ENCODE measurements around the gene LIG3. TPM values are rescaled to one million over a fixed set of nuclear protein-coding genes. Genes with fewer than 3 reads are reported as not detected.

LIG3 gene
- polyA plus RNA-seq, 1 of the 3 experiments (the other 2 are of a cell fraction) = 25.7 TPM

GRCh38 chr17:34997355-34997862, 17.1 kb downstream of the LIG3 start:
- DNase-seq = no peak

More at GRCh38 chr17:34997355-34997862, 17.1 kb downstream of the LIG3 start:
- no peaks in the 10 kb centered on the region for H3K9me2 ChIP-seq
- no peaks in the 10 kb centered on the region for H4K20me1 ChIP-seq (ENCODE audit: insufficient read depth)
- no peak overlapping the region for H2AFZ ChIP-seq (ENCODE audit: low read depth)
- peak overlapping the region; percentile 31 to 61; a peak in 2 of 4 replicates for H3K27ac ChIP-seq (ENCODE audit: low read depth in 2 of 2, low read length in 1 of 2)
- TF ChIP-seq NRF1 (IDR thresholded peaks at IDR 0.05; ENCODE audit: low read depth, low read length) (no peak), ZBTB33 (IDR thresholded peaks at IDR 0.05; ENCODE audit: borderline replicate concordance, low read depth) (no peak), TEAD4 (IDR thresholded peaks at IDR 0.05; ENCODE audit: borderline replicate concordance, insufficient read depth) (no peak), MAX (IDR thresholded peaks at IDR 0.05; ENCODE audit: low read depth) (peak; percentile 27; the same call in 1 of the 2 replicates), FOXJ3 (CRISPR knock-in tag; IDR thresholded peaks at IDR 0.05) (no peak), GABPA (IDR thresholded peaks at IDR 0.05; ENCODE audit: low read depth) (no peak), RFX5 (IDR thresholded peaks at IDR 0.05; ENCODE audit: low read length) (no peak), RXRA (IDR thresholded peaks at IDR 0.05; ENCODE audit: borderline replicate concordance, low read depth) (no peak), IRF3 (IDR thresholded peaks at IDR 0.05; ENCODE audit: low read depth, low read length) (no peak), FOXM1 (IDR thresholded peaks at IDR 0.05; ENCODE audit: low read depth) (no peak), GATA2 (CRISPR knock-in tag; IDR thresholded peaks at IDR 0.05) (no peak), FOSL2 (IDR thresholded peaks at IDR 0.05; ENCODE audit: borderline replicate concordance, low read depth) (no peak), ELF1 (IDR thresholded peaks at IDR 0.05) (no peak), MXI1 (IDR thresholded peaks at IDR 0.05; ENCODE audit: low read depth, low read length) (no peak), POLR2AphosphoS5 (IDR thresholded peaks at IDR 0.05; ENCODE audit: low read depth, low read length) (no peak), PBX3 (IDR thresholded peaks at IDR 0.05) (0 out of 2 replicates have a peak, but pooled peaks have one; percentile 7), USF2 (IDR thresholded peaks at IDR 0.05; ENCODE audit: borderline replicate concordance, low read depth, low read length) (no peak), EZH2phosphoT487 (IDR thresholded peaks at IDR 0.05; ENCODE audit: borderline replicate concordance, low read depth) (no peak), NFIC (IDR thresholded peaks at IDR 0.05; ENCODE audit: borderline replicate concordance) (peak; percentile 81), RAD21 (IDR thresholded peaks at IDR 0.05; ENCODE audit: low read length) (no peak), RCOR1 (IDR thresholded peaks at IDR 0.05; ENCODE audit: low read length) (no peak), MEF2A (IDR thresholded peaks at IDR 0.05; ENCODE audit: borderline replicate concordance, low read depth) (no peak)
- WGBS (ENCODE audit: low lambda C conversion rate) = 74% methylated on average over 11 of the region's 11 CpGs
- peaks cover 11% of the 10 kb centered on the region for H3F3A ChIP-seq (replicated peaks; ENCODE audit: insufficient read depth)
- H3K9me3 ChIP-seq = no peaks in the 10 kb centered on the region
- H3K4me1 ChIP-seq (ENCODE audit: control insufficient read depth in 1 of 2, insufficient read depth in 2 of 2, low read depth in 1 of 2, low read length in 1 of 2) = peaks cover 4 to 22% of the 10 kb centered on the region in 2 experiments; a peak in 2 of 4 replicates
- ChIA-PET CTCF (interaction anchor here (0.8 to 5.1 kb wide), 6 partner anchors 16 to 325 kb away, joined by 3 to 32 read pairs (median 3); partner anchors contain the start of gene RAD51D), POLR2A (no interaction called here)
- peak overlapping the region; percentile 10; the same call in 1 of the 2 replicates for H3K4me2 ChIP-seq
- H3K79me2 ChIP-seq (ENCODE audit: insufficient read depth) = no peaks in the 10 kb centered on the region
- H3K27me3 ChIP-seq (ENCODE audit: insufficient read depth) = no peaks in the 10 kb centered on the region
- peaks cover 23 to 63% of the 10 kb centered on the region in 2 experiments for H3K36me3 ChIP-seq (replicated peaks in 1 of 2; ENCODE audit: control insufficient read depth in 1 of 2, insufficient read depth in 2 of 2, low read length in 1 of 2)
- no peak overlapping the region for H3K9ac ChIP-seq
- H3K4me3 ChIP-seq (ENCODE audit: low read depth in 2 of 2, low read length in 1 of 2) = no peak overlapping the region

All from SK-N-SH (cell line).